Posterior vena cava (tissue), 2 donors: ENCODE data around the gene DNAH11. TPM values are rescaled to one million over a fixed set of nuclear protein-coding genes. Genes with fewer than 3 reads are reported as not detected.
"Not testable (repeated sequence)": the region's sequence is repeated elsewhere in the genome, so short reads cannot be mapped to it uniquely, and the experiment has no call there.

Source experiments
- DNase-seq: peaks from one replicate; pipeline ENCODE4 v3.0.0-alpha.2; 2020; ENCODE audit warnings: low spot score
- intact Hi-C, 2 donors: fragments of 100-400 bp; cut with DNase I; formaldehyde crosslinking; loops; one replicate each; pipeline versions ENCODE4 v1.14.1 to v1.14.2; 2022 to 2023
- long read RNA-seq, 2 donors: library from polyadenylated mRNA; unstranded; transcript quantifications; one replicate each; pipeline ENCODE4 v2.0.0, GENCODE V29; 2020 to 2021
- total RNA-seq, 2 donors: library from RNA; stranded (reverse); fragmentation: NEBNext Ultra II Directional; extraction: Animal tissue kit (Norgen Biotek cat#: 25700); gene quantifications; one replicate each; pipeline ENCODE4 v1.2.1, GENCODE V29; 2021
- donor health status: DM: yes; HTN: yes; CAD: no.
- donor health status: DM: yes; HTN: yes; CAD: no.

Gene DNAH11, protein sequence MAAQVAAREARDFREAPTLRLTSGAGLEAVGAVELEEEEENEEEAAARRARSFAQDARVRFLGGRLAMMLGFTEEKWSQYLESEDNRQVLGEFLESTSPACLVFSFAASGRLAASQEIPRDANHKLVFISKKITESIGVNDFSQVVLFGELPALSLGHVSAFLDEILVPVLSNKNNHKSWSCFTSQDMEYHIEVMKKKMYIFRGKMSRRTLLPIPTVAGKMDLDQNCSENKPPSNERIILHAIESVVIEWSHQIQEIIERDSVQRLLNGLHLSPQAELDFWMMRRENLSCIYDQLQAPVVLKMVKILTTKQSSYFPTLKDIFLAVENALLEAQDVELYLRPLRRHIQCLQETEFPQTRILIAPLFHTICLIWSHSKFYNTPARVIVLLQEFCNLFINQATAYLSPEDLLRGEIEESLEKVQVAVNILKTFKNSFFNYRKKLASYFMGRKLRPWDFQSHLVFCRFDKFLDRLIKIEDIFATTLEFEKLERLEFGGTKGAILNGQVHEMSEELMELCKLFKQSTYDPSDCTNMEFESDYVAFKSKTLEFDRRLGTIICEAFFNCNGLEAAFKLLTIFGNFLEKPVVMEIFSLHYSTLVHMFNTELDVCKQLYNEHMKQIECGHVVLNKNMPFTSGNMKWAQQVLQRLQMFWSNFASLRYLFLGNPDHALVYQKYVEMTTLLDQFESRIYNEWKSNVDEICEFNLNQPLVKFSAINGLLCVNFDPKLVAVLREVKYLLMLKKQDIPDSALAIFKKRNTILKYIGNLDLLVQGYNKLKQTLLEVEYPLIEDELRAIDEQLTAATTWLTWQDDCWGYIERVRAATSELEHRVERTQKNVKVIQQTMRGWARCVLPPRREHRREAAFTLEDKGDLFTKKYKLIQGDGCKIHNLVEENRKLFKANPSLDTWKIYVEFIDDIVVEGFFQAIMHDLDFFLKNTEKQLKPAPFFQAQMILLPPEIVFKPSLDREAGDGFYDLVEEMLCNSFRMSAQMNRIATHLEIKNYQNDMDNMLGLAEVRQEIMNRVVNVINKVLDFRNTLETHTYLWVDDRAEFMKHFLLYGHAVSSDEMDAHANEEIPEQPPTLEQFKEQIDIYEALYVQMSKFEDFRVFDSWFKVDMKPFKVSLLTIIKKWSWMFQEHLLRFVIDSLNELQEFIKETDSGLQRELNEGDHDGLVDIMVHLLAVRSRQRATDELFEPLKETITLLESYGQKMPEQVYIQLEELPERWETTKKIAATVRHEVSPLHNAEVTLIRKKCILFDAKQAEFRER (N-terminal part only)
- under 1 TPM; 0.51 to 0.81 TPM for total RNA-seq
- long read RNA-seq, donor 1, result 0 reads
- long read RNA-seq, donor 2, partial matches to known transcripts, result 1 of 3 reads
- long read RNA-seq, donor 2, other reads (novel, unspliced or antisense), result 2 of 3 reads

GRCh38 chr7:21542891-21543527 is at the start of gene DNAH11:
Gene DNAH11, plus strand, starts transcription at chr7:21543039. Its CDS starts 207 bp downstream, at chr7:21543246.
- DNase-seq, result no peak

DNA sequence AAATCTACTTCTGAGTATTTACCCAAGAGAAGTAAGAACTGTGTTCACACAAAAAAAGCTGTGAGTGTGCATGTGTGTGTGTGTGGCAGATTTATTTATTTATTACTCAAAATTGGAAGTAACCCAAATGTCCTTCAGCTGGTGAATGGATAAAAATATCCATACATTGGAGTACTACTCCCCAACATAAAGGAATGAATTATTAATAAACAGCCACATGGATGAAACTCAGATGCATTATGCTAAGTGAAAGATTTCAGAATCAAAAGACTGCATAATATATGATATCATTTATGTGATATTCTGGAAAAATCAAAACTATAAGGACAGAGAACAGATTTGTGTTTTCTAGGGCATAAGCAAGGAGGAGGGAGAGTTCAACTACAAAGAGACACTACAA is 47.1 kb upstream of the DNAH11 start:
- no peak for DNase-seq
- intact Hi-C loops, result loop anchor here in 1 of 2 donors (5.0 kb wide), 1 partner anchor 1747 kb away; no protein-coding TSS in a partner anchor

More at GRCh38 chr7:21542891-21543527, at the start of gene DNAH11:
- intact Hi-C loops, result loop anchor here in 1 of 2 donors (1.0 to 5.0 kb wide), 2 partner anchors 15 to 1841 kb away; no protein-coding TSS in a partner anchor

DNA sequence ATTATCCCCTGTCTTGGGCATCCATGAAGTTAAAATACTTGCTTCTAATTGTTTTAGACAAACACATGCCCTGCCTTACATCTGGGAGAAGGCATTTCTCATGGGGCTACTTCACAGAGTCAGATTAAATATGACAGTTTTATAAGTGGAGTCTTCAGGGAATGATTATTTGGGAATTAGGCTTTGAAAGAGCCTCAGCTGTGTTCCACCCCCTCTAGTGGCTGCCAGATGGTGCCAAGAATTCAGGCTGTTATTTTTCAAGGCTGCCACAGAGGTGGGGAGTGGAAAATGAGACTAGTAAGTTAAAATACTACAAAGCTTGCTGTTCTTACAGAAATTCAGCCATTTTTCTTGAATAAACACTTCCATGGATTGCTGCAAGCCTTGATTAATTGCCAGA is 45.8 kb upstream of the DNAH11 start:
- no peak for DNase-seq
- intact Hi-C loops, result loop anchor here in 1 of 2 donors (5.0 kb wide), 1 partner anchor 1745 kb away; no protein-coding TSS in a partner anchor

- no peak for DNase-seq
- intact Hi-C loops, result no loop called here
Measured at GRCh38 chr7:21500117-21500832, 42.6 kb upstream of the DNAH11 start.

GRCh38 chr7:21504021-21504420 is 38.8 kb upstream of the DNAH11 start:
- no peak for DNase-seq
- intact Hi-C loops, result no loop called here

DNA sequence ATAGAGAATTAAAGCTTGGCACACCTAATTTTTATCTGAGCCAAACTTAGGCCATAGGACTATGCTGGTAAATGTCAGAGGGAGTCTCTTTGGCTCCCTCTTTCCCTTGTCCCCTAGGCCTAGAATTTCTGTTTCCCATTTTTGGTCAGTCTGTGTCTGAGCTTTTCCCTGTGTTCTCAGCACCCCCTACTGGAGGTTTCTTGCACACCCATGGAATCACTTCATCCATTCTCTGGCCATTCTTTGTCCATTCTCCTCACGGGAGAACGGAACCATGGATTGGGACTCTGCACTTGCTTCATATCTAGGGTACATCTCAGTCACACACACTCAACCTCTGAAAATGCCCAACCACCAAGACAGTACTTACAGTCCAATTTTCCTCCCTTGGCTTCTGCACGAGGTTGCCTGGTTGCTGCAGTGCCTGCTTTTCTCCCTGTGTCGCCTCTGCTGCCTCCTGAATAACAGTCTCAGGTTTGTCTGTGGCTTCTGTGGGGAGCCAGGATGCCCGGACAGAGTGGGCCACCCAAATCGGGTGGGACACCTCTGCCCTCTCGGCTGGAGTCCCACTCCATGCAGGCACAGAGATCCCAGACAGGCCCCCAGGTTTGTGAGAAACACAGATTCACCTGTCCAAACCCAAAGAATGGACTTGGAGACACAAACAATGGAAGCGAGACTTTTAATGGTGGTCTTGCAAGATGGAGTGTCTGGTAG is 35.1 kb upstream of the DNAH11 start:
- intact Hi-C loops, result no loop called here
- DNase-seq, result no peak

DNA sequence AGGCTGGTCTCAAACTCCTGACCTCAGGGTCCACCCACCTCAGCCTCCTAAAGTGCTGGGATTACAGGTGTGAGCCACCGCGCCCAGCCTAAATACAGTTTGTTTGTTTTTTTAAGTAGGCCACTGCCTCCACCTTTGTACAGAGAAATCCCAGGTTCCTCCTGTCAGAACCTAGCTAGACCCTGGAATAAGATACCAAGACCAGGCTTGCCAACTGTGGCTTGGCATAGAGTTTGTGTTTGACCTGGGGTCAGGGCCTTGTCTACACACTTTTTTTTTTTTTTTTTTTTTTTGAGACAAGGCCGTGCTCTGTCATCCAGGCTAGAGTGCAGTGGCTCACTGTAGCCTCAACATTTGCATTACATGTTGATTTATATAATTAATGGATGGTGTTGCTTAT is 34.3 kb upstream of the DNAH11 start:
- intact Hi-C loops, result no loop called here
- DNase-seq, result no peak

- no peak for DNase-seq
- intact Hi-C loops, result no loop called here
Measured at GRCh38 chr7:21514062-21514461, 28.8 kb upstream of the DNAH11 start.

GRCh38 chr7:21524680-21525079 is 18.2 kb upstream of the DNAH11 start:
- DNase-seq, result no peak
- intact Hi-C loops, result no loop called here

GRCh38 chr7:21526007-21526406 is 16.8 kb upstream of the DNAH11 start:
- DNase-seq, result no peak
- intact Hi-C loops, result no loop called here

DNA sequence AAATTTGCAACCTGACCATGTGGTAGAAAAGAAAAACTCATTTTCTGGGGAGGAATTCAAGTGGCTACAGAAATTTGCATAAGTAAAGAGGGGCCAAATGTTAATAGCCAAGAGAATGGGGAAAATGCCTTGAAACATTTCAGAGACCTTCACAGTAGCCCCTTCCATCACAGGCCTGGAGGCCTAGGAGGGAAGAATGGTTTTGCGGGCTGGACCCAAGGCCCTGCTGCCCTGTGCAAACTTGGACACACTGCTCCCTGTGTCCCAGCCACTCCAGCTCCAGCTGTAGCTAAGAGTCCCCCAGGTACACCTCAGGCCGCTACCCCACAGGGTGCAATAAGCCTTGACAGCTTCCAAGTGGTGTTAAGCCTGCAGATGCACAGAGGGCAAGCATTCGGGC is 16.4 kb upstream of the DNAH11 start:
- DNase-seq, result no peak
- intact Hi-C loops, result no loop called here

GRCh38 chr7:21532485-21532884 is 10.4 kb upstream of the DNAH11 start:
- intact Hi-C loops, DNase-seq: not testable (repeated sequence)

GRCh38 chr7:21533646-21534045 is 9.2 kb upstream of the DNAH11 start:
- DNase-seq, intact Hi-C loops: not testable (repeated sequence)

DNA sequence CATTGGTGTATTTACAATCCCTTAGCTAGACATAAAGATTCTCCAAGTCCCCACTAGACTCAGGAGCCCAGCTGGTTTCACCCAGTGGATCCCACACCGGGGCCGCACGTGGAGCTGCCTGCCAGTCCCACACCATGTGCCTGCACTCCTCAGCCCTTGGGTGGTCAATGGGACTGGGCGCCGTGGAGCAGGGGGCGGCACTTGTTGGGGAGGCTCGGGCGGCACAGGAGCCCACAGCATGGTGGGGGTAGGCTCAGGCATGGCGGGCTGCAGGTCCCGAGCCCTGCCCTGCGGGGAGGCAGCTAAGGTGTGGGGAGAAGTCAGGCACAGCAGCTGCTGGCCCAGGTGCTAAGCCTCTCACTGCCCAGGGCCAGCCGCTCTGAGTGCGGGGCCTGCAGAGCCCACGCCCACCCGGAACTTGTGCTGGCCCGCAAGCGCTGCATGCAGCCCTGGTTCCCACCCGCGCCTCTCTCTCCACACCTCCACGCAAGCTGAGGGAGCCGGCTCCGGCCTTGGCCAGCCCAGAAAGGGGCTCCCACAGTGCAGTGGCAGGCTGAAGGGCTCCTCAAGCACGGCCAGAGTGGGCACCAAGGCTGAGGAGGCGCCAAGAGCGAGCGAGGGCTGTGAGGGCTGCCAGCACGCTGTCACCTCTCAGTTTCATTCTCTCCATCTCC is 6.3 kb upstream of the DNAH11 start:
- intact Hi-C loops, DNase-seq: not testable (repeated sequence)

- intact Hi-C loops, result no loop called here
- DNase-seq, result no peak
Measured at GRCh38 chr7:21538936-21539495, 3.8 kb upstream of the DNAH11 start.

DNA sequence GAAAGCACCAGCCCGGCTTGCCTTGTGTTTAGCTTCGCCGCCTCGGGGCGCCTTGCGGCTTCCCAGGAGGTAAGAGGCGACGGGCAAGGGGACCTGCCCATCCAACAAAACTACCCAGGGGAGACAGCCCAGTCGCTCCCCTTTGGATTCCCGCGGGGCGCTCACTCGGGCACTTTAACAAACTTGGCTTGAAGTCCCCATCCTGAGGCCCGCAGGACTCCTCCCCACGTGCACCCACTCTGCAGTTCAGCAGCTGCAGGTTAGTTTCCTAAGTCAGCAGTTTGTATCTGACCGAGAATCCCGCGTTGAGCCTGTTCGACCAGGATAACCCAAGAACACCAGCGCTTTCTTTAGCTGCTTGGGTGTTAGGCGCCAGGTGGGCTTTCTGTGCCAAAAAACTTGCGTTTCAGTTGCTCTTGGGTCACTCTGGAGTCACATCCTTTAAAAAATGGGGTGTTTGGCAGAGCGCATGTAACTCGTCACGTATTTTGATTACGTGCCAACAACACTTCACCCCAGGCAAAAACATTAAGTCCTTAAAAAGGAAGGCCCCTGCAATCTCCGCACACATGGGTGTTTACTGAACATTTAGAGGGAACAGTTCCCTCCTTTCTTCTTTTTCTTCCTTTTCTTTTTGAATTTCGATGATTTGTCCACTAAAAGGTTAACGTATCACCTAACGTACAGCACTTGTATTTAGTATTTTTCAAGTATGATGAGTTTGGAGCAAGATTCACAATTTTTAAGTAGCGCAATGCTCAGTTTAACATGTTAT is 876 bp downstream of the DNAH11 start:
- no peak for DNase-seq

More for the DNA sequence above, 876 bp downstream of the DNAH11 start:
- intact Hi-C loops, result loop anchor here in 1 of 2 donors (5.0 kb wide), 1 partner anchor 1841 kb away; no protein-coding TSS in a partner anchor
